Vagina (tissue), 2 donors: ENCODE measurements around the gene TBC1D22A.

ENCODE experiments used
- POLR2A ChIP-seq, 2 donors: fragments of 450-650 bp; IDR thresholded peaks; one replicate each; pipeline ENCODE4 v1.6.1; 2017; ENCODE audit warnings: antibody characterized with exemption in 2 of 2, mild to moderate bottlenecking in 2 of 2, moderate library complexity in 2 of 2
- POLR2AphosphoS5 ChIP-seq, 2 donors: sonication (generic); formaldehyde crosslinking; IDR thresholded peaks; one replicate each; pipeline ENCODE4 v1.9.0; 2017; ENCODE audit warnings: antibody characterized with exemption in 2 of 2, mild to moderate bottlenecking in 2 of 2, low read depth in 1 of 2; ENCODE audit not compliant: insufficient read depth in 1 of 2
- TF ChIP-seq, protein P1 (sequence below), 3 experiments: fragments of 450-650 bp in 2 of 3; fragments of 200-600 bp in 1 of 3; sonication (generic) in 1 of 3; IDR thresholded peaks; one replicate each; pipeline ENCODE4 v1.5.1; 2017 to 2019; ENCODE audit warnings: antibody characterized with exemption in 3 of 3, mild to moderate bottlenecking in 2 of 3, moderate library complexity in 2 of 3

DNA sequence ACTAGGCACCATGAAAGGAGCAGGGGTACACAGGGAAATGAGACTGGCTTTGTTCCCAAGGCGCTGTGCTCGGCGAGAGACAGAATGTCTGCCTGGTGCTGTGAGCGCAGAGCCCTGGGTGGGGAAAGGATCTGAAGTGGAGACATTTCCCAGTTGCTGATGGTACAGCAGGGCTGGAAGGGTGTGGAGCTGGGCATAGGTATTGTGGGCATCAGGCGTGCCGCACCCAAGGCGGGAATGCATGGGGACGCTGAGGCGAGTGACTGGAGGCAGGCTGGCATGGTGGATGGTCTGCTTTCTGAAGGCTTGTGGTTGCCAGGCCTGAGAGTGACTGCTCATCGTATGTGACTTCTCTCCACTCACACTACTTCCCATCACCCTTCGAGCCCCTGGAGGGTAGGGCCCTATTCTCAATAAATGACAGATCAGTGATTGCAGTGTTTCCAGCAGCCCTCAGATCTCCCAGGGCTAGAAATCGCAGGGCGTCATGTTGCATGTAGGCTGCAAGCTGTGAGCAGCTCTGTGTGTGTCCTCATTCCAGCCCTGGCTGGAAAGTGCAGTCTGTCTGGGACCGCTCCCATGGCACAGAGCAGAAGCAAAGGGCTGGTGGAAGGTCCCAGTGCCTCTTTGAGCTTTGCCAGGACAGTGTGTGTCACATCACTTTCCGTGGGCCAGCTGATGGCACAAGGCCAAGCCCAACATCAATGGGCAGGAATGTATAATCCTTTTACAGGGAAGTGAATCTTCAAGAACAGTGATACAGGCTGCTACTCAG, 67.7 kb downstream of the TBC1D22A start:
- TF ChIP-seq, protein P1, sequence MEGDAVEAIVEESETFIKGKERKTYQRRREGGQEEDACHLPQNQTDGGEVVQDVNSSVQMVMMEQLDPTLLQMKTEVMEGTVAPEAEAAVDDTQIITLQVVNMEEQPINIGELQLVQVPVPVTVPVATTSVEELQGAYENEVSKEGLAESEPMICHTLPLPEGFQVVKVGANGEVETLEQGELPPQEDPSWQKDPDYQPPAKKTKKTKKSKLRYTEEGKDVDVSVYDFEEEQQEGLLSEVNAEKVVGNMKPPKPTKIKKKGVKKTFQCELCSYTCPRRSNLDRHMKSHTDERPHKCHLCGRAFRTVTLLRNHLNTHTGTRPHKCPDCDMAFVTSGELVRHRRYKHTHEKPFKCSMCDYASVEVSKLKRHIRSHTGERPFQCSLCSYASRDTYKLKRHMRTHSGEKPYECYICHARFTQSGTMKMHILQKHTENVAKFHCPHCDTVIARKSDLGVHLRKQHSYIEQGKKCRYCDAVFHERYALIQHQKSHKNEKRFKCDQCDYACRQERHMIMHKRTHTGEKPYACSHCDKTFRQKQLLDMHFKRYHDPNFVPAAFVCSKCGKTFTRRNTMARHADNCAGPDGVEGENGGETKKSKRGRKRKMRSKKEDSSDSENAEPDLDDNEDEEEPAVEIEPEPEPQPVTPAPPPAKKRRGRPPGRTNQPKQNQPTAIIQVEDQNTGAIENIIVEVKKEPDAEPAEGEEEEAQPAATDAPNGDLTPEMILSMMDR (IDR thresholded peaks at IDR 0.05): no peak
- TF ChIP-seq POLR2A (IDR thresholded peaks at IDR 0.05): no peak
- peak in 1 of 2 donors; percentile 18 for TF ChIP-seq POLR2AphosphoS5 (IDR thresholded peaks at IDR 0.05; ENCODE audit: insufficient read depth in 1 of 2, low read depth in 1 of 2)
